SK-N-MC (cell line): ENCODE measurements around the gene CCNG2.

ENCODE experiments used
- DNase-seq: peaks from one replicate; pipeline ENCODE4 v3.0.0-alpha.2; 2011; ENCODE audit warnings: low read depth, low spot score
- H3K27ac ChIP-seq: fragments of 200-600 bp; sonication (generic); 2 replicates; pipeline ENCODE4 v1.5.1; 2016; ENCODE audit warnings: mixed run types
- H3K36me3 ChIP-seq: fragments of 200-600 bp; sonication (generic); 2 replicates; pipeline ENCODE4 v1.6.1; 2017; ENCODE audit warnings: antibody characterized with exemption, low read length, mixed read lengths; ENCODE audit not compliant: insufficient read depth
- H3K4me3 ChIP-seq: fragments of 200-600 bp; sonication (generic); 2 replicates; pipeline ENCODE4 v1.5.1; 2016
- H3K9ac ChIP-seq: fragments of 200-600 bp; sonication (generic); 2 replicates; pipeline ENCODE4 v1.8.0; 2017; ENCODE audit warnings: mixed run types, mixed read lengths; ENCODE audit not compliant: insufficient read length
- H3K9me3 ChIP-seq: fragments of 200-600 bp; sonication (generic); 2 replicates; pipeline ENCODE4 v1.6.1; 2017; ENCODE audit warnings: low read depth, mild to moderate bottlenecking, antibody characterized with exemption, low read length, moderate library complexity, mixed read lengths
- EZH2 ChIP-seq: fragments of 200-600 bp; sonication (generic); IDR thresholded peaks from one replicate; pipeline ENCODE4 v1.6.1; 2017; ENCODE audit warnings: antibody characterized with exemption
- FOXP2 ChIP-seq: optimal IDR thresholded peaks from 2 replicates; pipeline ENCODE3; 2011; ENCODE audit warnings: mild to moderate bottlenecking, moderate library complexity; ENCODE audit not compliant: insufficient read depth; ENCODE audit errors: extremely low read length, control extremely low read depth
- POLR2AphosphoS5 ChIP-seq: IDR thresholded peaks from 2 replicates; pipeline ENCODE4 v1.6.1; 2012; ENCODE audit warnings: mild to moderate bottlenecking, low read depth, low read length, borderline replicate concordance

CCNG2 gene

DNA sequence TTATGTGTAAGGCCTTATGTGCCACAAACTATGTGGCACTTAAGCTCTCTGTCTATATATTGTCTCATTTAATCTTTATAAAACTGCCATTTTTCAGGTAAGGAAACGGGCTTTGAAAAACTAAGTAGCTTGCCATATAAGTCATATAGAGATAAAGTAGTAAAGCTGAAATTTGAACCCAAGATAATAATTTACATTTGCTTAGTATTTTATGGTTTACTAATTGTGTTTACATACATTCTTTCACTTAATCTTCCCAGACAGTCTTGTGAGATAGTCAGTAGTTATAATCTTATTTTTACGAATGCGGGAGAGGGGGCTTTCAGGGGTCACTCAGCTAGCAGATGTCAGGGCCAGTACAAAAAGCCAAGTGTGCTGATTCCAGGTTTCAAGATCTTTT, 13.9 kb upstream of the CCNG2 start:
- DNase-seq: no peak
- Histone ChIP-seq H3K4me3 (no peak overlapping the region), H3K36me3 (no peaks in the 10 kb centered on the region), H3K9ac (no peak overlapping the region), H3K9me3 (no peaks in the 10 kb centered on the region), H3K27ac (no peak overlapping the region)
- TF ChIP-seq FOXP2: no peak
- TF ChIP-seq EZH2: no peak
- TF ChIP-seq POLR2AphosphoS5: no peak

DNA sequence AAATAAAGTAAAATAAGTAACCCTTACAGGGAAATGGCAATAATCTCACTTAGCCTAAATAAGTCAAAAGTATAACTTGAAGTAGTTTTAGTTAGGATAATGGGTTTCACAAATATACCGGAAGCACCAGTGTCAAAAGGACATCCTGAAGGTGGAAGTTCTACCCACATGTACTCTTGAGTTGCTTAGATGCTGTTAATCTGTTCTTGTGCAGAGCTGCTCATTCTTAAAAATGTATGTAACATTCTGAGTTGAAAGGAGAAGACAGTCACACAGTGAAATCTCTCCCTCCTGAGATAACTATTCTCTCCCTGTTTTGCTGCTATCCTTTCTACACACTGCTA, 11.2 kb upstream of the CCNG2 start:
- DNase-seq: no peak
- H3K27ac ChIP-seq: peak overlapping the region; percentile 92
- H3K4me3 ChIP-seq: peak overlapping the region; percentile 54; the same call in 1 of the 2 replicates
- H3K9me3 ChIP-seq: no peaks in the 10 kb centered on the region
- H3K9ac ChIP-seq: peak overlapping the region; percentile 39
- TF ChIP-seq FOXP2 (no peak), POLR2AphosphoS5 (no peak), EZH2 (no peak)
- H3K36me3 ChIP-seq: no peaks in the 10 kb centered on the region

DNA sequence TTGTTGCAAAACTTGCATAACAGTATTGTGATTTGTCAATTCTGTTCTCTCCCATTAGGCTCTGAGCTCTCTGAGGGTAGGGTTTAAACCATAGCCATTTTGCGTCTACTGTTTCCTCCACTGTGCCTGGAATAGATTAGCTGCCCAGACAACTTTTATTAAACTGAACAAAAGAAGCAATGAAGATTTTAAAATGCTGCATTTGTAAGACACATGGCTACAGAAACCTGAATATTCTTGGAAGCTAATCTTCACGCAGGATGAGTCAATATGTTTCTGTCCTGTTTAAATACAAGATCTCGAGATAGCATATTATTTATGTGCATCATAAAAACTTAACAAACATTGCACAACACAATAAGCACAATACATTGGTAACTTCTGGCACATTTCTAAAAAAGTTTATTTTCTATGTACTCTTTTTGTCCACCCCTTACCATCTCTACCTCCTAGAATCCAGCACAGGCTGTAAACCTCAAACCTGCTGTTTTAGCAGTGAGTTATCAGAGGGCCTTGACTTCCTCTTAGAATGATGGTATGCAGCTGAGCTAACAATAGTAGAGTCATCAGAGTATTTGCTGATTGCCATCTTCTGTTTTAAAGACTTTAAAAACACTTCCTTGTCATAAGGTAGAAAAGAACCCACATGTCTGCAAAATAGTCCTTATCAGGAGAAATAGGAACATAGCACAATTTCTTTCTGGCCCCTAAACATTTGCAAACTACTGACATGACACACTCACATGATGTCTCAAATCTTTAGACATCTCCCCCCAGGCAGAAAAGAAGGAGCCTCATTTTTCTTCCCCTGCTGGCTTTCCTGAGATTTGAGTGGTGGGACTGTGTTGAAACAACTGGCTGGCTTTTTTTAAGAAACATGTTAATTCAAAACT, 10.6 kb upstream of the CCNG2 start:
- peak overlapping the region; percentile 54 for H3K4me3 ChIP-seq
- peak overlapping the region; percentile 92 for H3K27ac ChIP-seq
- H3K9me3 ChIP-seq: no peaks in the 10 kb centered on the region
- H3K9ac ChIP-seq: peak overlapping the region; percentile 58
- H3K36me3 ChIP-seq: no peaks in the 10 kb centered on the region
- DNase-seq: no peak
- TF ChIP-seq EZH2: no peak
- TF ChIP-seq FOXP2: no peak
- no peak for TF ChIP-seq POLR2AphosphoS5

DNA sequence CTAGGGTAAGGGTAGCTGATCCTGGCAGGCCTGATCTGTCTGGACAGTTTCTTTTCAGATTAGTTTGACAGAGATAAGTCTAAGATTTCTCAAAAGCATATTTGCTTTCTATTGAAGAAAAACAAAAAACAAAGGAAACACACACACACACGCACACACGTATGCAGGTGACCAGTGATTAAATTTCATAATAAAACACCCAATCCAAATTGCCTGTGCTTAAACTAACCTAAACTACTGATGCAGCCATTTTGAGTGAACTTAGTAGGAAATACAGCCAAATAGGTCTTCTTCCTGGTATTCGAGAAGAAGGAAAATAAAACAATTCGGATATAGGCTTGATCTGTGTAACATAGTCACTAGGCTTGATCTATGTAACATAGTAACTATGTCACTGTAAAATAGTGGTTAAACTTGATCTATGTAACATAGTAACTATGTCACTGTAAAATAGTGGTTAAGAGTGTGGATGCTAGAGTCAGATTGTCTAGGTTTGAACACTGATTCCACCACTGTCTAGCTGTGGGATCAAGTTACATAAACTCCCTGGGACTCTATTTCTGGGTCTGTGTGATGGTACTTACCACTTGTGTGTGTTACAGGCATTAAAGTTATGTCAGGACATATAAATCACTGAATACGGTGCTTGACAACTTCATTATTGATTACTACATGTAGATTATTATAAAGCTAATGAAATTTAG, 9.8 kb upstream of the CCNG2 start:
- TF ChIP-seq EZH2 (no peak), POLR2AphosphoS5 (no peak), FOXP2 (no peak)
- DNase-seq: no peak
- peak overlapping the region; percentile 92 for H3K27ac ChIP-seq
- H3K4me3 ChIP-seq: peak overlapping the region; percentile 54; the same call in 1 of the 2 replicates
- H3K9me3 ChIP-seq: no peaks in the 10 kb centered on the region
- H3K36me3 ChIP-seq: no peaks in the 10 kb centered on the region
- peak overlapping the region; percentile 58 for H3K9ac ChIP-seq

DNA sequence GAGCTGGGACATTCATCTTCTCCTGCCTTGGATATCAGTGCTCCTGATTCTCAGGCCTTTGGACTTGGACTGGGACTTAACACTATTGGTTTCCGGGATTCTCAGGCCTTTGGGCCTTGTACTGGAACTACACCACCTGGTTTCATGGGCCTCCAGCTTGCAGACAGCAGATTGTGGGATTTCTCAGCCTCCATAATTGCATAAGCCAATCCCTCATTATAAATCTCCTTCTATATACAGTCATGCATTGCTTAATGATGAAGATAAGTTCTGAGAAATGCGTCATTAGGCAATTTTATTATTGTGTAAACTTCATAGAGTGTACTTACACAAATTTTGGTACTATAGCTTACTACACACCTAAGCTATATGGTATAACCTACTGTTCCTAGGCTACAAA, 8.9 kb upstream of the CCNG2 start:
- Histone ChIP-seq H3K9me3 (no peaks in the 10 kb centered on the region), H3K4me3 (no peak overlapping the region), H3K9ac (no peak overlapping the region), H3K36me3 (no peaks in the 10 kb centered on the region), H3K27ac (peak overlapping the region; percentile 92; the same call in 1 of the 2 replicates)
- TF ChIP-seq POLR2AphosphoS5 (no peak), EZH2 (no peak), FOXP2 (no peak)
- no peak for DNase-seq

DNA sequence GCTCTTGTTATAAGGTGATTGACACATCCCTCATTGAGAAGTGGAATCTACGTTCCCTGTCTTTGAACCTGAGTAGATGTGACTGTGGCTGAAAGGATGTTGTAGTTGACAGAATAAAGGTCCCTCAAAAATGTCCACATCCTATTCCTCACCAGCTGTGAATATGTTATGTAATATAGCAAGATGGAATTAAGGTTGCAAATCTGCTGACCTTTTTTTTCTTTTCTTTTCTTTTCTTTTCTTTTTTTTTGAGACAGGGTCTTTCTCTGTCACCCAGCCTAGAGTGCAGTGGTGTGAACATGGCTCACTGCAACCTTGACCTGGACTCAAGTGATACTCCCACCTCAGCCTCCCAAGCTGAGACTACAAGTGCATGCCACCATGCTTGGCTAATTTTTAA, 7.2 kb upstream of the CCNG2 start:
- no peak for DNase-seq
- Histone ChIP-seq H3K36me3 (no peaks in the 10 kb centered on the region), H3K9me3 (no peaks in the 10 kb centered on the region), H3K9ac (no peak overlapping the region), H3K4me3 (no peak overlapping the region), H3K27ac (no peak overlapping the region)
- no peak for TF ChIP-seq EZH2
- TF ChIP-seq POLR2AphosphoS5: no peak
- no peak for TF ChIP-seq FOXP2

DNA sequence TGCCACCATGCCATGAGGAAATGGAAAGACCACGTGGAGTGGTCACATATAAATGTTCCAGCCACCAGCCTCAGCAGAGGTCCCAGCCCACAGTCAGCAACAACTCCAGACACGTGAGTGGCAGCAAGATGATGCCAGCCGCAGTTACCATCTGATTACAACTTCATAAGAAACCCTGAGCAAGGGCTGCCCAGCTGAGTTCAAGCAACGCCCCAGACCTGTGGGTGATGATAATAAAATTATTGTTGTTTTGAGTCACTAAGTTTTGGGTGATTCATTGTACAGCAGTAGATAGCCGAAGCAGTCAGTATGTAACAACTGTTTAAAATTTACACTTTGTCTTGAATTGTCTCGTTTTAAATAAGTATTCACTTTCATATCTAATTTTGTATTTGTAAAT, 5.8 kb upstream of the CCNG2 start:
- no peaks in the 10 kb centered on the region for H3K9me3 ChIP-seq
- no peak for DNase-seq
- TF ChIP-seq EZH2 (no peak), FOXP2 (no peak), POLR2AphosphoS5 (no peak)
- no peak overlapping the region for H3K27ac ChIP-seq
- H3K36me3 ChIP-seq: no peaks in the 10 kb centered on the region
- no peak overlapping the region for H3K4me3 ChIP-seq
- H3K9ac ChIP-seq: no peak overlapping the region

DNA sequence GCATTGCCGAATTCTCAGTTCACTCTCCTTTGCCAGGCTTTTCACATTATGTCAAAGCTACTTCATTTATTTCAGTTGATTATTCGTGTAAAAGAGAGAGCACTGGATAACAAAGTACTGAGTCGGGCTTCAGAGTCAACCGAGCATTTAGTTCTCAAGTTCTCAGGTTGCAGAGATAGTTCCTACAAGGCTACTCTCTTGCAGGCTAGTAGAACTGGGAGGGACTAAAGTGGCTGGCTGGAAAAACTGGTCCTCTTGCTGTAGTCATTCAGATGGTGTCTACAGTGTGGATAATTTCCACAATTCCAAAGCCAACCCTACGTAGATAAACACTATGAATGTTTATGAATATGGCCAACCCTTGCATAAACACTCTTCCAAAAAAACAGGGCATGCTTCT, 4.6 kb upstream of the CCNG2 start:
- Histone ChIP-seq H3K27ac (no peak overlapping the region), H3K9me3 (no peaks in the 10 kb centered on the region), H3K36me3 (no peaks in the 10 kb centered on the region), H3K9ac (no peak overlapping the region), H3K4me3 (no peak overlapping the region)
- TF ChIP-seq POLR2AphosphoS5: no peak
- TF ChIP-seq EZH2: no peak
- TF ChIP-seq FOXP2: no peak
- DNase-seq: no peak

DNA sequence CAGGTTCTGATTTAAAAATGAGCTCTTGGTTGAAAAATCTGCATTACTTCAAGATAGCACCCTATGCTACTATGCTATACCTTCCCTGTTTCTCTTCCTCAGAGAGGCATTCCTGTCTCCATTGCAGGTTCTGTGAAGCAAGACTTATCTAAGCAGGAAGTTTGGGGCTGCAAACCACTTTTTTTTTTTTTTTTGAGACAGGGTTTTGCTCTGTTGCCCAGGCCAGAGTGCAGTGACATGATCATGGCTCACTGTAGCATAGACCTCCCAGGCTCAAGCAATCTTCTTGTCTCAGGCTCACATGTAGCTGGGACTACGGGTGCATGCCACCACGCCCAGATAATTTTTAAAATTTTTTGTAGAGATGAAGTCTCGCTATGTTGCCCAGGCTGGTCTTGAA, 4.0 kb upstream of the CCNG2 start:
- H3K4me3 ChIP-seq: no peak overlapping the region
- H3K36me3 ChIP-seq: no peaks in the 10 kb centered on the region
- DNase-seq: no peak
- no peak overlapping the region for H3K27ac ChIP-seq
- H3K9me3 ChIP-seq: no peaks in the 10 kb centered on the region
- H3K9ac ChIP-seq: no peak overlapping the region
- TF ChIP-seq FOXP2: no peak
- no peak for TF ChIP-seq EZH2
- TF ChIP-seq POLR2AphosphoS5: no peak
